GM21619 (cell line): ENCODE measurements around the gene NR1D2.
"Not testable (repeated sequence)": the region's sequence is repeated elsewhere in the genome, so short reads cannot be mapped to it uniquely, and the experiment has no call there.

Experiments
- ATAC-seq: cut with Tn5 transposase; IDR thresholded peaks from one replicate; pipeline ENCODE4 v1.9.1; 2021; ENCODE audit not compliant: unreplicated experiment

NR1D2 gene

GRCh38 chr3:24002129-24002528 lies 57.0 kb downstream of the NR1D2 start:
- no peak for ATAC-seq

DNA sequence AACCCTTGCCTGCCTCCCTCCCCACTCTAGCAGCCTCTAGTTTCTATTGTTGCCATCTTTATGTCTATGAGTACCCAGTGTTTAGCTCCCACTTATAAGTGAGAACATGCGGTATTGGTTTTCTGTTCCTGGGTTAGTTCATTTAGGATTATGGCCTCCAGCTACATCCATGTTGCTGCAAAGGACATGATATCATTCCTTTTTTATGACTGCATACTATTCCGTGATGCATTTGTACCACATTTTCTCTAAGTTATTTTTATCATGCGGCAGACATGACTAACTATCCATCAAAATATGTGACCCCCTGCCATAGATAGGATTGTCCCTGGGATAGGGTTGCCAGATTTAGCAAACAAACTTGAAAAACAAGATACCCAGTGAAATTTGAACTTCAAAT lies 58.4 kb downstream of the NR1D2 start:
- no peak for ATAC-seq

- peak; percentile 92 for ATAC-seq
Observed at GRCh38 chr3:24004171-24004938, 59.3 kb downstream of the NR1D2 start.

DNA sequence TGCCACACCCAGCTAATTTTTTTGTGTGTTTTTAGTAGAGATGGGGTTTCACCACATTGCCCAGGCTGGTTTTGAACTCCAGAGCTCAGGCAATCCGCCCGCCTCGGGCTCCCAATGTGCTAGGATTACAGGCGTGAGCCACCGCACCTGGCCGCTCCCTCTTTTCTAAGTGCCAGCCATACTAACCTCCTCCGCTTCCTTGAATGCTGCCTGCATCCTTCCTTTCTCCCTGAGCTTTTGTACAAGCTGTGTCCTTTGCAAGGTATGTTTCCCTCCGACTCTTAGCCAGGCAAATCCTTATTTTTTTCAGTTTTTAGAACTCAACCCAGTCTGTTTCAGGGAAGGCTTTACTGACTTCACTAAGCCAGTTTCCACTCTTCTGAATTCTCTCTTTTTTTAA lies 60.6 kb downstream of the NR1D2 start:
- ATAC-seq = no peak

GRCh38 chr3:24010834-24011233 lies 65.7 kb downstream of the NR1D2 start:
- ATAC-seq = not testable (repeated sequence)

DNA sequence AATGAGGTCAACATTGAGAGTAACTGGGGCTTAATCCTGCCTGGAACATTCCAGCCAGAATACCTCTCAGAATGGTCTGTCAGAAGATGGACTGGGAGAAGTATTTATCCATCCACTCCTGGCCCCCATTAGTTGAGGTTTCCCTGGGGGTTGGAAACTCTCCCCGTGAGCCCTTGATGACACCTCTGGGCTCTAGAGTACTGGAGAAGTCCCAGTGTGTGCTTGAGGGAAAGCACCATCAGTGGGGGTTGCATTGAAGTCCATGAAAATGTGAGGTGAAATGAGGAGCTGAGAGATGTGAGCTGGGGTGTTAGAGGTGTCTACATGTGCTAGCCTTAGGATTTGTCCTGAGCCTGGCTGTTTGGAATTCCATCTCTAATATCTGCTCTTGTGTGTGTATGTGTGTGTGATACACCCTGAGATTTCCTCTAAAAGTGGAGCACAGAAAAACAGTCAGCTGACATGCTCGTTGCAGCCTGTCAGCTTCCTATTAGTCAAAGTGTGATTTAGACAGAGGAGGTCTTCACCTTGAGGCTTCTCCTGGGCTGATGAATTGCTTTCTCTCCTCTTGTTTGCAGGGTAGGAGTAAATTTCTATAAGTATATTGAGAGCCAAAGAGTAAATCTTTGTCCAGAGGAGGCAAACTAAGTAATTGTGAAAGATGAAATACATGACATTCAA lies 67.6 kb downstream of the NR1D2 start:
- peak; percentile 61 for ATAC-seq

DNA sequence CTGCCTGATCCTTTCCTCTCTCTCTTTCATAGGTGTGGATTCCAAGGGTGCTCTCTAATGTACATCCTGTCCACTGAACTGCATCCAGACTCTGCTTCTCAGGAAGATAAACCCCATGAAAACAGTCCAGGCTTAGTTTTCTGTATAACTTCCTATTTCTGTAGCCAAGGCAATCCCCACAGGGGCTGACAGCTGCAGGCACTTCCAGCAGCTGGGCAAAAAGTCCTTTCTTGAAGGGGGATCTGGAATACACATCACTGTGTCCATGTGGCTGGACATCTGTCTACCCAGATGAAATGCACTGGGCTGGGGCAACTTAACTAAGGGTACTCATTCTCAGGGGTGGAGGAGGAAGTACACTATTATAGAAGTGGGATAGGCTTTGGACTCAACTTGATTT lies 72.2 kb downstream of the NR1D2 start:
- ATAC-seq = no peak

GRCh38 chr3:24018784-24019570 lies 73.9 kb downstream of the NR1D2 start:
- ATAC-seq = no peak

DNA sequence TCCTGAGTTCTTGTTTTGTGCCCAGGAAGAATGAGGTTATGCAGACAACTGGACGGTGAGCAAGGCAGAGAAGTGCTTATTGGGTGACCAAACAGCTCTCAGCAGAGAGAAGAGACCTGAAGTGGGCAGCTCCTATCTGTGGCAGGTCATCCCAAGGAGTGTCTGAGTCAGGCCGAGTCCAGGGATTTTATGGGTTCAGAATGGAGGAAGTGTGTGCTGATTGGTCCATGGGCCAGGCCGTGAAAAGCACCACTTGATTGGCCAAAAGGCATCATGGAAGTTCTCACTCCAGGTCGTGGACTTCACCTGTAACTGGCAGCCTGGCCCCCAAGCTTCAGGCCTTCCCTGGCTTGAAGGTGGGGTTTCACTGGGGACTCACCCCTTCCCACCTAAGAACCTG lies 74.5 kb downstream of the NR1D2 start:
- ATAC-seq = no peak

DNA sequence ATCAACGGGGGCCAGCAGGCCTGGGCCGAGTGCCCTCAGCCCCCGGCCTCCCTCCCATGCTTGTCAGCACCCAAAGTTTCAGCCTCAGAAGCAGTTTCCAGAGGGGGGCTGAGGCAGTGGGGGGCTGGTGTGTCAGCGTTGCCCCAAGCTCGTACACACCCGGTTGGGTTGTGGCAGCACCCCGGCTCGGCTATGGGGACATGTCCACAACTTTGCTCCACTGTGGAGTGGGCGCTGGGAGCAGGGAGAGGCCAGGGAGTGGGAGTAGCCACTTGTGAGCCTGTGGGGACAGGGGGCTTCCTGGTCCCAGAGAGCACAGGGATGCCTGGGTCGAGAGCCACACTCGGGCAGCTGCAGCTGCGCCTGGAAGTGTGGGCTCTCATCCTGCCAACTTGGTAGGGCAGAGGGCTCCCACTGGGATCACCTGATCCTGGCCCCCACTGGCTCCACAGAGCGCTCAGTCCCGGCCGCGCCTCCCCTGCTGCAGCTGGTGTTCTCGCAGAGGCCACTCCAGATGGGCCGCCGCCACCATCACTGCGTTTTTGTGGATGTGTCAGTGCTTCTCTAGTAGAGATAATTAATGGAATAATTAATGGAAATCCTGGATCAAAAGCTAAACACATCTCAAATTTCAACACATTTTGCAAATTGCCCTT lies 75.1 kb downstream of the NR1D2 start:
- no peak for ATAC-seq

GRCh38 chr3:24023197-24023596 lies 78.1 kb downstream of the NR1D2 start:
- ATAC-seq = no peak

- ATAC-seq = no peak
Observed at GRCh38 chr3:24025805-24026204, 80.7 kb downstream of the NR1D2 start.

- not testable (repeated sequence) for ATAC-seq
Observed at GRCh38 chr3:24026665-24027064, 81.6 kb downstream of the NR1D2 start.

DNA sequence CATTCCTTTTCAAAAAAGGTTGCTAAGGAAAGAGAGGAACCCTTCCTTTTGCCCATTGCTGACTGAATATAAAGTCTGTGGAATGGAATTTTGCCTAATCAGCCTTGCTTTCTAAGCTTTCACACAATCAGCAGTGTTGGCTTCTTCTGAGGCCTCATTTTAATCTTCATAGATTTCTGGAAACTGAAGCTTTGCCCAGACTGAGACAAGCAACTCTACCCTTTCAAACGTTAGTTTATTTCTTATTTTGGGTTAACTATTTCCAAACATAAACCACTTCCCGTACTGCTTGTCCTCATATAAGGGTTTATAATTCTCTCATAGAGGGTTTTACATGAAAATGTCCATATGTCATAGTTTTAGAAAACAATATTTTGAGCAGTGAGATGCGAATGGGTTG lies 82.9 kb downstream of the NR1D2 start:
- no peak for ATAC-seq
